ENCODE results near the gene GUSB.
"Not testable (repeated sequence)": the region's sequence is repeated elsewhere in the genome, so short reads cannot be mapped to it uniquely, and the experiment has no call there.

GUSB gene

GRCh38 chr7:65976659-65977196, 5.3 kb downstream of the GUSB start:
- in situ Hi-C loops (cut with MboI; ENCODE audit: low sequenced_read_pairs): no loop called here

GRCh38 chr7:65975814-65976445, 6.1 kb downstream of the GUSB start:
- in situ Hi-C loops (cut with MboI; ENCODE audit: low sequenced_read_pairs): no loop called here

GRCh38 chr7:65974876-65975275, 7.1 kb downstream of the GUSB start:
- in situ Hi-C loops (cut with MboI; ENCODE audit: low sequenced_read_pairs): no loop called here

- in situ Hi-C loops (cut with MboI; ENCODE audit: low sequenced_read_pairs): no loop called here
Observed at GRCh38 chr7:65974191-65974801, 7.7 kb downstream of the GUSB start.

GRCh38 chr7:65972976-65973375, 9.0 kb downstream of the GUSB start:
- in situ Hi-C loops (cut with MboI; ENCODE audit: low sequenced_read_pairs): no loop called here

- in situ Hi-C loops (cut with MboI; ENCODE audit: low sequenced_read_pairs): no loop called here
Observed at GRCh38 chr7:65971021-65971420, 11.0 kb downstream of the GUSB start.

- in situ Hi-C loops (cut with MboI; ENCODE audit: low sequenced_read_pairs): no loop called here
Observed at GRCh38 chr7:65968256-65969185, 13.5 kb downstream of the GUSB start.

- in situ Hi-C loops (cut with MboI; ENCODE audit: low sequenced_read_pairs): no loop called here
Observed at GRCh38 chr7:65967361-65968155, 14.5 kb downstream of the GUSB start.

- in situ Hi-C loops (cut with MboI; ENCODE audit: low sequenced_read_pairs): no loop called here
Observed at GRCh38 chr7:65966146-65966545, 15.9 kb downstream of the GUSB start.

GRCh38 chr7:65964671-65965070, 17.3 kb downstream of the GUSB start:
- in situ Hi-C loops (cut with MboI; ENCODE audit: low sequenced_read_pairs): not testable (repeated sequence)

- in situ Hi-C loops (cut with MboI; ENCODE audit: low sequenced_read_pairs): no loop called here
Observed at GRCh38 chr7:65962033-65962432, 20.0 kb downstream of the GUSB start.

GRCh38 chr7:65960351-65961074, 21.5 kb downstream of the GUSB start:
- in situ Hi-C loops (cut with MboI; ENCODE audit: low sequenced_read_pairs): no loop called here

GRCh38 chr7:65955718-65956117, 26.3 kb downstream of the GUSB start:
- in situ Hi-C loops (cut with MboI; ENCODE audit: low sequenced_read_pairs): no loop called here

- in situ Hi-C loops (cut with MboI; ENCODE audit: low sequenced_read_pairs): no loop called here
Observed at GRCh38 chr7:65953890-65954450, 28.0 kb downstream of the GUSB start.

- in situ Hi-C loops (cut with MboI; ENCODE audit: low sequenced_read_pairs): no loop called here
Observed at GRCh38 chr7:65953001-65953720, 28.9 kb downstream of the GUSB start.

- in situ Hi-C loops (cut with MboI; ENCODE audit: low sequenced_read_pairs): no loop called here
Observed at GRCh38 chr7:65951837-65952578, 30.0 kb downstream of the GUSB start.

- in situ Hi-C loops (cut with MboI; ENCODE audit: low sequenced_read_pairs): no loop called here
Observed at GRCh38 chr7:65946904-65947303, 35.1 kb downstream of the GUSB start.

- in situ Hi-C loops (cut with MboI; ENCODE audit: low sequenced_read_pairs): not testable (repeated sequence)
Observed at GRCh38 chr7:65945787-65946186, 36.2 kb downstream of the GUSB start.

All from HL-60/S4 treated with retinoic acid at 250 ng/mL for 4 days and 3 days (cell line).